CD4-positive, alpha-beta T cell treated with Interleukin-15 for 1 hour (primary cell): ENCODE data around the gene F8.

Experiments
- DNase-seq: peaks from one replicate; pipeline ENCODE4 v3.0.0-alpha.2; 2020

Gene F8

GRCh38 chrX:155022585-155022984 lies at the start of gene F8:
Gene F8, minus strand, starts transcription at chrX:155022723. Its CDS starts 171 bp downstream, at chrX:155022552.
- DNase-seq = no peak

DNA sequence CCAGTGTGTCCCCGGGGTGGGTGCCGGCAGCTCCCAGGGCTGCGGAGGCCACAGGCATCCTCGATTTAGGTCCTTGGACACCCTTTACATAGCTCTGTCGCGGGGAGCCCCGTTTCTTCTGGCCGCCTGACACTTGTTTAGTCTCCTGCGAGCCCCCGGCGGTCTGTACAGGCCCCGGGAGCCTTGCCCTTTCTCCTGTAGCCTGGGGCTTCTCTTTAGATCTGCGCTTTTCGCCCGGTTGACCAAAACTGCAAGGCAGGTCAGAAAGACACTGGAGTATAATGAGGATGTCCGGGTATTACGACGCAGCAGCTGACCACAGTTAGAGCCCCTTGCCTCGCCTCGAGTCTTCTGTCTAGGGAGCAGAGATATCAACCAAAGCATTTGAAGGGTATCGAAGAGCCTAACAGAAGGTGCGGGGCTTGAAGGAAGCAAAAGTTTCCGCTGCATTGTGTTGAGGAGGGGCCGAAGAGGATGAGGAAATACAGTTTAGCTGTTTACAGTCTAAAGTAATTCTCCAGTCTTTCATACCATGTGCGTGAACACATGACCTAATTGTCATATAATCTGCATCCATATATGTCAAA lies 49.3 kb upstream of the F8 start:
- DNase-seq = no peak

DNA sequence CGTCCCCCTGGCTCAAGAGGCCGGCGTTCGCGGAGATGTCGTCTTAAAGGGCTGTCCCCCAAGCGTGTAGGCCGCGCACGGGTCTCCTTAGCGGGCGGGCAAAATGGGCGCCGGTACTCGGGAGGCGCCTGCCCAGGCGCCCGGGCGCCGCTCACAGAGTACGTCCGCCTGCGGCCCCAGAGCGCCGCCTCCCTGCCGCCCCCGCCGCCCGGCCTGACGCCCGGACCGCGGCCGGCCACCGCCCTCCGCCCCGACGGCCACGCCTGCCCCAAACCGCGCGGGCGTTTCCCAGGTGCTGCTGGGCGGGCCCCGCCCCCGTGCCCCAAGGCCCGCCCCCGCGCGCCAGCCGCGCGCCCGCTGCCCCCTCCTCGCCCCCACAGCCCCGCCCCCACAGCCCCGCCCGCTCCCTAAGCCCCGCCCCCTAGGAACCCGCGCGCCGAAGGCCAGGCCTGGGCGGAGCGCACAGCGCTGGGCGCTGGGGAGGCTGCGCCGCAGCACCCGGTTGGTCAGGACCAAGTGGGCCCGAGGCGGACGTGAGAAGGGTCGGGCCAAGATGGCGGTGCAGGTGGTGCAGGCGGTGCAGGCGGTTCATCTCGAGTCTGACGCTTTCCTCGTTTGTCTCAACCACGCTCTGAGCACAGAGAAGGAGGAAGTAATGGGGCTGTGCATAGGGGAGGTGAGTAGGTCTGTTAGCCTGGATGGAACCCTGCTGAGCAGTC lies 48.6 kb upstream of the F8 start, which contains the start of the genes BRCC3, CMC4 and MTCP1:
Gene BRCC3 (plus strand): TSS at position 534 of the 719 bp plus-strand sequence. CDS start 20 bp downstream, at position 554.
Gene CMC4 (minus strand): TSS at position 162 of the 719 bp plus-strand sequence. CDS start 7,113 bp downstream, outside the sequence.
Gene MTCP1 (minus strand): TSS at position 162 of the 719 bp plus-strand sequence. CDS start 5,126 bp downstream, outside the sequence.
- peak; percentile 82 for DNase-seq

DNA sequence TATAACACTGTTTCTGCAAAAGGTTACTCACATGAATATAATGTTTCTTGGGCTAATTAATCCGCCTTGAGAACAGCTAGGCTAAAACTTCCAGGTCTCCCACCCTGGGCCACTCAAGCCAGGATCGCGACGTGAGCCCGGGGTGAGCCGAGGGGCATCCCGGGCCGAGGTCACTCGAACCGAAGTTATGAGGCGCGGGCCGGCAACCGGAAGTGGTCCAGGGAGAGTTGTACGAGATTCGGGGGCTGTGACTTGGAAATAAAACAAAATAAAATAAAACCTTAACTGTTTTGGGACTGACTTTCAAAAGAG lies 48.1 kb upstream of the F8 start:
- DNase-seq = no peak

DNA sequence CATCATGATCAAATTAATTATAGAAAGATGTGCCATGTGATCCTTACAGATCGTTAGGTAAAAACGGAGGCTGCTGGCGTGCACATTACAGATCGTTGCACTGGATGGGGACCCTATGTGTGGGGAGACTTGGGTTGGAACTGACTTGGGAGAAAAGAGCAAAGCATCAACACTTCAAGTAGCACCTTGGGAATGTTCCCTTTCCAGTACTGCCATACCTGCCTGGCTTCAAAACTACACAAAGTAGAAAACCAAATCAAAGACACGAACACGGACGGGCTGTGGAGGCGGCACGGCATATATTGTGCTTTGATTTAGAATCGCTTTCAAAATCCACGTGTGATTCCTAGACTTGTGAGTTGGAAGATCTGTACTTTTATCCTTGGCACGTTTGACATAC lies 47.5 kb upstream of the F8 start:
- no peak for DNase-seq

- no peak for DNase-seq
These were observed 46.9 kb upstream of the F8 start for GRCh38 chrX:155069414-155069813.

DNA sequence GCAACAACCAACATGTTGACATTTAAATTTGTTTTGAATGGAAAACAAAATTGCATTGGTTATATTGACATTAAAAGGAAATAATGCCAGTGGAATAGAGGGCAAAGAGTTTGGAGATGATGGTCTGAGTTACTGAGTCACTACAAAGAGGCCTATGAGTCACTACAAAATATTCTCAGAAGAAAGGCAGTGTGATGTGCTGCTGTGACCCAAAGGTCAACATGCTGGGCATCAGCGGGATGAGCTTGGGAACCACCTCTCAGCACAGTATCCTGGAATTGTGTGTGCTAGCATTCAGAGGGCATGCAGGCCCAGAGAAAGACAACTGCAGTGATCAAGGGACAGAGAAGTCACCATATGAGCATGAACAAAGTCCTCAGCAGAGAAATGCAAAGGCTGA lies 45.6 kb upstream of the F8 start:
- DNase-seq = no peak

GRCh38 chrX:155065035-155065734 lies 42.7 kb upstream of the F8 start:
- DNase-seq = no peak

- no peak for DNase-seq
These were observed 39.2 kb upstream of the F8 start for GRCh38 chrX:155061760-155062159.

- DNase-seq = peak; percentile 51
These were observed 34.6 kb upstream of the F8 start for GRCh38 chrX:155056877-155057792.

DNA sequence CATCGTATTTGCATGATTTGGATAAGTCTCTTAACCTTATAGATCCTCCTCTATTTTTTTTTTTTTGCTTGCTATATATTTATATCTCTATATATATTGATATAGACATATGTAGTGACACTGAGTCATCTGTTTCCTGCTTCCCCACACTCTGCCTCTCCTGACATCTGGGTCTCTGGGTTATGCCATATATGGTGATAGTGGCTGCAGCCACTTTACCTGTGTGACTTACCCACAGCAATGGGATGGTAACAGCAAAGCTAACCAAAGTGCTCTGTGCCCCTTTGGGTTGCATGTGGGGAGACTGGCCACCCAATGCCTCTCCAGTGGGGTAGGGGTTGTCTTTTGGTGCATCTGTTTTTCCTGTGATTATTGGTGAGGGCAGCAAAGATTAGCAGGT lies 33.9 kb upstream of the F8 start:
- DNase-seq = no peak

GRCh38 chrX:155055494-155055893 lies 33.0 kb upstream of the F8 start:
- DNase-seq = no peak

- DNase-seq = no peak
These were observed 31.7 kb upstream of the F8 start for GRCh38 chrX:155054255-155054654.

DNA sequence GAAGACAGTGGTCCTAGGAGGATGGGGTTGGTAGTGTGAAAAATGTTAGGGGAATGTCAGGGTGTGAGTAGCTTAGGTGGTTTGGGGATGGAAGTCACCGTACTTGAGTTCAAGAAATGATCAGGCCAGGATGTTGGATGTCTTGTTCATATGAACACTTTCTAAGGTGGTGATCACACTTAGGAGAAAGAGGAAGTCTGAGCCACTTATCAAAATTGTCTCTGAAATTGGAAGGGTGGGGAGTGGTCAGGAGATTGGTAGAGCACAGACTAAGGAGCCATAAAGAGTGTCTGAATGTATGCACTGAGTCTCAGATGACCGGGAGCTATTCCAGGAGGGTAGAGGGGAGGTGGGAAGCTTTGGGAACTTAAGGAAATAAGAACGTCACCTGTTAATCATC lies 31.1 kb upstream of the F8 start:
- DNase-seq = no peak

GRCh38 chrX:155052738-155053498 lies 30.4 kb upstream of the F8 start:
- no peak for DNase-seq

GRCh38 chrX:155048977-155049619 lies 26.6 kb upstream of the F8 start:
- DNase-seq = peak; percentile 36

- no peak for DNase-seq
These were observed 24.4 kb upstream of the F8 start for GRCh38 chrX:155046811-155047528.

DNA sequence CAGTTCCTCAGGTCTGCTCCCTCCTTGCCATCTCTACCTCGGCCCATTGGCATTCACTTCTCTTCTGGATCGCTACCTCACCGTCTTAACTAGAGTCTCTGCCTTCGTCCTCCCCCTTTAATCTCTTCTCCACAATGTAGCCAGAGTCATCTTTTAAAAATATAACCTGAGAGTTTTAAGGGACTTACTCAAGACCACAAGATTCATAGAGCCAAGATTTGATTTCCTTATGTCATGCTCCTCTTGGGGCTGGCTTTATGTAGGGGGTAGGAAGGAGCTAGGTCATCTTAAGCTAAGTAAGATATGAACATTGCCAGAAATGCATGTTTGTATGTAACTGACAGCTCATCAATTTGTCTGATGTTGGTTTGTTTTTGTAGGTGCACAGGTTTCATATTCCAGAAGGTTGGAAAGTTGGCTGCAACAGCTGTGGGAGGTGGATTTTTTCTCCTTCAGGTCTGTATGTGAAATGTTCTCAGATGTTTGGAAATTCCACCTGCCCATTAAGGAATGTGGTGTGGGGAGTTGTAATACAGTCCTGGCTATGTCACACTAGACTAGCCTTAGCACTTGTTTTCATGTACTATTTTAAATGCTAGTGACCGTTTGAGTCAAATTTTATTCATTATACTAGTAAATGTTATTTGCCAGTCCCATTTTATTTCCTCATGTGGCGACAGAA lies 23.7 kb upstream of the F8 start:
- no peak for DNase-seq

- no peak for DNase-seq
These were observed 13.2 kb upstream of the F8 start for GRCh38 chrX:155035688-155036087.

DNA sequence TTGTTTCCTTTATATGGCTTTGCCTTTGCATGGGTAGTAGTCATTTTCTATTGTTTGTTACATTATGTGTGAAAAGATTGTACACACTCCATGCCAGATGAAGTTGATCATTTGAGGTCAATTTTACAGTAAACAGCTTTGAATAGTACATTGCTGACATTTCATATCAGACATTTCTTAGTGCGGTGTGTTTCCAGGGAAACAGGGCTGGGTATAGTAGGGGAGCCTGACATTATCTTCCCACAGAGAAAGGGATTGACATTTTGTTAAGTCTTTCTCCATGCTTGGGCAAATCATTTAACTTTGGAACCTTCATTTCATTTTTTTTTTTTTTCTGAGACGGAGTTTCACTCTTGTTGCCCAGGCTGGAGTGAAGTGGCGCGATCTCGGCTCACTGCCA lies 9.1 kb upstream of the F8 start:
- no peak for DNase-seq
